ENCODE results near the gene MAP2.

The MAP2 gene

DNA sequence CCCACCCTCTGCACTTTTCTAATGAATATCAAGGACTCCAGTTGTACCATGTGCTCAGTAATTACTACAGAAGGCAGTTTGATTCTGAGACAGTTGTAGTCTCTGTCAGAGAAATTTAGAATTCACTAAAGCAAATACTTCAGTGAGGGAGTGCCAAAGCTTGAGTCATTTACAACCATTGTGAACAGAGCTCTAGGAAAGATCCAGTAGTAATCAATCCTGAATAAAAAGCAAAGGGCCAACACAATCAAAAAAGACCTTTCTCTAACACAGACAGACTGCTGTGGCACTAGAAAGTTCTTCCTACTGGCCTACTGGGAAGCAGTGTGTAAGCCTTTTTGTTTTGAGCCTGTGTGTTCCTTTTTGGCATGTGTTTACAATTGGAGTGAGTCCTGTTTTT is 212.2 kb downstream of the MAP2 start:
- H3K4me3 ChIP-seq (ENCODE audit: low read depth, low read length), result no peak overlapping the region
- no peak for DNase-seq (ENCODE audit: low read depth)
- TF ChIP-seq, protein P1, sequence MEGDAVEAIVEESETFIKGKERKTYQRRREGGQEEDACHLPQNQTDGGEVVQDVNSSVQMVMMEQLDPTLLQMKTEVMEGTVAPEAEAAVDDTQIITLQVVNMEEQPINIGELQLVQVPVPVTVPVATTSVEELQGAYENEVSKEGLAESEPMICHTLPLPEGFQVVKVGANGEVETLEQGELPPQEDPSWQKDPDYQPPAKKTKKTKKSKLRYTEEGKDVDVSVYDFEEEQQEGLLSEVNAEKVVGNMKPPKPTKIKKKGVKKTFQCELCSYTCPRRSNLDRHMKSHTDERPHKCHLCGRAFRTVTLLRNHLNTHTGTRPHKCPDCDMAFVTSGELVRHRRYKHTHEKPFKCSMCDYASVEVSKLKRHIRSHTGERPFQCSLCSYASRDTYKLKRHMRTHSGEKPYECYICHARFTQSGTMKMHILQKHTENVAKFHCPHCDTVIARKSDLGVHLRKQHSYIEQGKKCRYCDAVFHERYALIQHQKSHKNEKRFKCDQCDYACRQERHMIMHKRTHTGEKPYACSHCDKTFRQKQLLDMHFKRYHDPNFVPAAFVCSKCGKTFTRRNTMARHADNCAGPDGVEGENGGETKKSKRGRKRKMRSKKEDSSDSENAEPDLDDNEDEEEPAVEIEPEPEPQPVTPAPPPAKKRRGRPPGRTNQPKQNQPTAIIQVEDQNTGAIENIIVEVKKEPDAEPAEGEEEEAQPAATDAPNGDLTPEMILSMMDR (IDR thresholded peaks at IDR 0.05; ENCODE audit: low read depth, low read length), result no peak
- TF ChIP-seq, protein P2, sequence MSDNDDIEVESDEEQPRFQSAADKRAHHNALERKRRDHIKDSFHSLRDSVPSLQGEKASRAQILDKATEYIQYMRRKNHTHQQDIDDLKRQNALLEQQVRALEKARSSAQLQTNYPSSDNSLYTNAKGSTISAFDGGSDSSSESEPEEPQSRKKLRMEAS (IDR thresholded peaks at IDR 0.05; ENCODE audit: low read depth, low read length), result no peak
- TF ChIP-seq POLR2A (IDR thresholded peaks at IDR 0.05; ENCODE audit: extremely low read depth, insufficient read length) (no peak), MYC (IDR thresholded peaks at IDR 0.05; ENCODE audit: low read depth, low read length) (no peak)

DNA sequence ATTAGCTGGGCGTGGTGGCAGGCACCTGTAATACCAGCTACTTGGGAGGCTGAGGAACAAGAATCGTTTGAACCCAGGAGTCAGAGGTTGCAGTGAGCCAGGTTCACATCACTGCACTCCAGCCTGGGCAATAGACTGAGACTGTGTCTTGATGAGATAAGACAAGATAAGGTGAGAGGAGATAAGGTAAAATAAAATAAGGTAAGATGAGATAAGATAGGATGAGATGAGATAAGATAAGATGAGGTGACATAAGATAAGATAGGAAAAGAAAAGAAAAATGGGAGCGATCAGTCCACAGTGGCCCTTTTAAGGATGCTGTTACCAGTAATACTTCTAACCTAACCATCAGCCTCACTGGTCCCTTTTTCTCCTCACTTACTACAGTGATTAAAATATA is 213.4 kb downstream of the MAP2 start:
- H3K4me3 ChIP-seq (ENCODE audit: low read depth, low read length), result no peak overlapping the region
- no peak for TF ChIP-seq POLR2A (IDR thresholded peaks at IDR 0.05; ENCODE audit: extremely low read depth, insufficient read length)
- DNase-seq (ENCODE audit: low read depth), result no peak

DNA sequence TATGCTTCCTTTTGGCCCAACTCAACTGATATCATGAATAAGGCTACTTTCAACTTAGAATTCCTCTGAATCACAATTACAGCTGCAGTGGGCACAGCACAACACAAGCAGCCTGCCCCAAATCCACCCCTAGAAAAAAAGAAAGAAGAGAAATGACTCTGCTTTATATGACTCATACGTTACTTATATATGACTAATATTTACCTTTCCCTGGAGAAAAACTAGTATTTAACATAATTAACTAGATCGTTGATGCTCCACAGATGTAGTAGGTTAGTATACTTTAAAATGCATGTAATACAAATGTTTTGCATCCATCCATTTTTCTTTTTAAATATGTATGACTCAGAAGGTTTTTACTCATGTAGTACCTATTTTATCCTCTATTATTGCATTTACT is 214.5 kb downstream of the MAP2 start:
- TF ChIP-seq MYC (IDR thresholded peaks at IDR 0.05; ENCODE audit: low read depth, low read length) (no peak), POLR2A (IDR thresholded peaks at IDR 0.05; ENCODE audit: extremely low read depth, insufficient read length) (no peak)
- TF ChIP-seq, protein P1 (IDR thresholded peaks at IDR 0.05; ENCODE audit: low read depth, low read length), result no peak
- TF ChIP-seq, protein P2 (IDR thresholded peaks at IDR 0.05; ENCODE audit: low read depth, low read length), result no peak
- H3K4me3 ChIP-seq (ENCODE audit: low read depth, low read length), result no peak overlapping the region
- no peak for DNase-seq (ENCODE audit: low read depth)

DNA sequence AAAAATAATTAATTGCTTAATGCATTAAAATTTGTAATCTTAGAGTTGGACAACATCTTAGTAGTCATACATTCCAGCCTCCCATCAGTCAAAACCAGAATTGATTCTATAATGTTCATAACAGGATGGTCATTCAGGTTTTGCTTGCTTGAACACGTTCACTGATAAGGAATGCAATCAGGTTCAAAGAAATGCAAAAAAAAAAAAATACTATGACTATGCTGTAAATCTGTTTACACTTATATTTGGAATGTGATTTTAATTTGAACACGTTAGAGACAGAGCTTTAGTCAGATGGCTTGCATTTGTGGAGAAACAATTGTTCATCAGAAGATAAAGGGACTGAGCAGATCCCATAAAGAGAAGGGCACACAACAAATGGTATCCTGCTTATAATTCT is 216.5 kb downstream of the MAP2 start:
- no peak overlapping the region for H3K4me3 ChIP-seq (ENCODE audit: low read depth, low read length)
- TF ChIP-seq MYC (IDR thresholded peaks at IDR 0.05; ENCODE audit: low read depth, low read length), result no peak
- TF ChIP-seq POLR2A (IDR thresholded peaks at IDR 0.05; ENCODE audit: extremely low read depth, insufficient read length), result no peak
- TF ChIP-seq, protein P1 (IDR thresholded peaks at IDR 0.05; ENCODE audit: low read depth, low read length), result no peak
- TF ChIP-seq, protein P2 (IDR thresholded peaks at IDR 0.05; ENCODE audit: low read depth, low read length), result no peak
- DNase-seq (ENCODE audit: low read depth), result no peak

DNA sequence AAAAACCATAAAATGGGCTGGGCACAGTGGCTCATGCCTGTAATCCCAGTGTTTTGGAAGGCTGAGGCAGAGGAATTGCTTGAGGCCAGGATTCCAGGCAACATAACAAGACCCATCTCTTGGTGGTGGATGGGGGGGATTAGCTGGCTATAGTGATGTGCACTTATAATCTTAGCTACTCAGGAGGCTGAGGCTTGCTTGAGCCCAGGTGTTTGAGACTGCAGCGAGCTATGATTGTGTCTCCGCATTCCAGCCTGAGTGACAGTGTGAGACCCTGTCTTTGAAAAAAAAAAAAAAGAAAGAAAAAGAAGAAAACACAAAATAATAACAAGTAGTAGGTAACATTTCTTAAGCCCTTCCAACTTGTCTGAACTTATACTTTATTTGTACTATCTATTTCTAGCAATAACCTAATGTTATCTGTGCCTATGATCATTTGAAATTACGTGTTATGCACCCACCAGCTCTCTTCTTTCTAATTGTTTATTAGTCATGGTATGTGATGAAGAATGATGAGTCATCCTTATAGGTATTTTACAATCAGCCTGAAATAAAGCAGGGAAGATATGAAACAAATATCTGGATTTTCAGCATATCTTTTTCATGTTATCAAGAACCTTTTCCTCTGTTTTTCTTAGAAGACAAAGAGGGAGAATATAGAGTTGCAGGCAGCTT is 218.4 kb downstream of the MAP2 start:
- H3K4me3 ChIP-seq (ENCODE audit: low read depth, low read length), result no peak overlapping the region
- TF ChIP-seq, protein P2 (IDR thresholded peaks at IDR 0.05; ENCODE audit: low read depth, low read length), result no peak
- TF ChIP-seq POLR2A (IDR thresholded peaks at IDR 0.05; ENCODE audit: extremely low read depth, insufficient read length) (no peak), MYC (IDR thresholded peaks at IDR 0.05; ENCODE audit: low read depth, low read length) (no peak)
- TF ChIP-seq, protein P1 (IDR thresholded peaks at IDR 0.05; ENCODE audit: low read depth, low read length), result no peak
- no peak for DNase-seq (ENCODE audit: low read depth)

DNA sequence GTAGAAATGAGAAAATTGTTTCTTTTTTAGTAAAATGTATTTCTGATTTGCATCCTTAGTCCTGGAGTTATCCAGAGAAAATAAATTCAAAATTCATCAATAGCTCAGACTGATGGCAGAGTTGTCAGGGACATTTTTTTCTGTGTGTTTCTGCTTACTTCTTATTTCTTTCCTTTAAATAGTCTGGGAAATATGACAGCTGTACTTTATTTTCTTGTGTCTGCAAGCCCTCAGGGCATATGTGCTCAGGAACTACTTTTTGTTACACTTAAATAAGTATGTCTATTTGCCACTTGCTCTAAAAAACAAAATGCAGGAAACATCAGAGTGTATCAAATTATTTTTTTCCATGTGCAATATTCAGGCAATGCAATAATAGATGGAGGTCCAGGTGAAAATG is 221.0 kb downstream of the MAP2 start:
- H3K4me3 ChIP-seq (ENCODE audit: low read depth, low read length), result no peak overlapping the region
- DNase-seq (ENCODE audit: low read depth), result no peak
- TF ChIP-seq, protein P2 (IDR thresholded peaks at IDR 0.05; ENCODE audit: low read depth, low read length), result no peak
- no peak for TF ChIP-seq POLR2A (IDR thresholded peaks at IDR 0.05; ENCODE audit: extremely low read depth, insufficient read length)

DNA sequence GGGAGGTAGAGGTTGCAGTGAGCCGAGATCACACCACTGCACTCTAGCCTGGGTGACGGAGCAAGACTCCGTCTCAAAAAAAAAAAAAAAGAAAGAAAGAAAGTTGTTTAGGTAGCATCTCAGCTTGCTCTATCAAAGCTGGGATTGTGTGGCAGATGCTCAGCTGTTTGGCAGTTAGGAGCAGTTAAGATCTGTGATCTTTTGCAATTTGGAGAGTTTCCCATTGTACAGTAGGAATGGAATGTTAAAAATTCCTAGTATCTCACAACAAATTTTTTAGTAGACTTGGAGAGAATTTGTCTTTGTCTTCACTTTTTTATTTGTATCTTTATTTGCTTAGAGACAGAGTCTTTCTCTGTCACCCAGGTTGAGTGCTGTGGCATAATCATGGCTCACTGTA is 224.9 kb downstream of the MAP2 start:
- TF ChIP-seq, protein P1 (IDR thresholded peaks at IDR 0.05; ENCODE audit: low read depth, low read length), result no peak
- no peak for TF ChIP-seq POLR2A (IDR thresholded peaks at IDR 0.05; ENCODE audit: extremely low read depth, insufficient read length)
- no peak for TF ChIP-seq MYC (IDR thresholded peaks at IDR 0.05; ENCODE audit: low read depth, low read length)
- TF ChIP-seq, protein P2 (IDR thresholded peaks at IDR 0.05; ENCODE audit: low read depth, low read length), result no peak
- H3K4me3 ChIP-seq (ENCODE audit: low read depth, low read length), result no peak overlapping the region
- DNase-seq (ENCODE audit: low read depth), result no peak
